ENCODE measurements around the gene EPG5. TPM values are rescaled to one million over a fixed set of nuclear protein-coding genes. Genes with fewer than 3 reads are reported as not detected.
A peak's percentile ranks its signal among the peaks of the same experiment; 100 is the strongest.

EPG5 gene
- total and polyA plus RNA-seq, 2 donors from 2014 or later: 4.8 to 32.5 TPM

- DNase-seq (no peak), FAIRE-seq (no peak)
- peaks cover 8 to 59% (median 38%) of the 10 kb centered on the region in 3 donors for H3K36me3 ChIP-seq (ENCODE audit: control insufficient read depth in 2 of 3, insufficient read depth in 3 of 3, low read length in 3 of 3)
- no peak overlapping the region for H3K4me3 ChIP-seq (ENCODE audit: low read length in 3 of 3)
- H3K27me3 ChIP-seq (ENCODE audit: control insufficient read depth, insufficient read depth, low read length): no peaks in the 10 kb centered on the region
- intact Hi-C loops (cut with DNase I): no loop called here
- peaks cover 0 to 2% (median 0%) of the 10 kb centered on the region in 3 donors for H3K4me1 ChIP-seq (ENCODE audit: control insufficient read depth in 2 of 3, insufficient read depth in 2 of 3, low read depth in 1 of 3, low read length in 3 of 3)
- no peak overlapping the region for H3K9ac ChIP-seq (ENCODE audit: low read length in 3 of 3)
- H3K27ac ChIP-seq (ENCODE audit: low read depth in 2 of 2, low read length in 2 of 2): no peak overlapping the region
- H3K9me3 ChIP-seq (ENCODE audit: control insufficient read depth in 2 of 3, insufficient read depth in 1 of 3, low read length in 3 of 3): no peaks in the 10 kb centered on the region
- no peak for TF ChIP-seq CTCF (IDR thresholded peaks at IDR 0.05; ENCODE audit: borderline replicate concordance, extremely low read depth, insufficient read depth)
Observed at GRCh38 chr18:45861926-45862325, 105.2 kb downstream of the EPG5 start.

DNA sequence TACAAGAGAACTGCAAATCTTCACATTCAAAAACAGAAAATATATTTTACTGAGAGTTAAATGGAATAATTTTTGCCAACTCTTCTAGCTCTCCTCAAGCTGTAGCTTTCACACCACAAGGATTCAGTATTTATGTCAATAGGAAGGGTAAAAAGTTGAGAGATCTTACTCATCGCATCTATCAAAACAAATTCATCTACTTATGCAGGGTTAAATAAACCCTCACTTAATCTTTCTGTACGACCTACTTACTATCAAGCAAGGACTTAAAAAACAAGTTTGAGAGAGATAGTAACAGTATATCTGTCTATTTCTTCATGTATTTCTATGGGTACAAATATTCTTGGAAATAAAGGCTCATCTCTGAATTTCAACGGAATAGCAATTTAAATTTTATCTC, 106.2 kb downstream of the EPG5 start:
- FAIRE-seq: no peak

DNA sequence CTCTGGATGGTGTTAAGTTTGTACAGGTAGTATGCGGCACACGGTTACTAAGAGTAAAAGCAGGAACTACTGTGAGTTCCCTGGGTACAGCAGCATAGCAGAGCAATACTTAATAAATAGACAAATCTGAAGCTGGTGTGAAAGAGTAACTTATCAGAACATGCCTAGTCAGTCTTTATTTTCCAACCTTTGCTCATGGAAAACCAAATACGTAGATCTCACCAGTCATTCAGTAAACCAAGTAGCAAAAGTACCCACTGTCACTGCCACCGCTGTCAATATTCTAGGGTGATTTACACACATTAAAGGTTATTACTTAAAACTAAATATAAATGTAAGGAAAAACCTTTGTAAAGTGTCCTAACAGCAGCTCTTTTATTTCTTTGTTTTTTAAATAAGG, 106.6 kb downstream of the EPG5 start:
- Histone ChIP-seq H3K27ac (ENCODE audit: low read depth in 2 of 2, low read length in 2 of 2) (peak overlapping the region in 1 of 2 donors; percentile 19), H3K27me3 (ENCODE audit: control insufficient read depth, insufficient read depth, low read length) (no peaks in the 10 kb centered on the region), H3K9me3 (ENCODE audit: control insufficient read depth in 2 of 3, insufficient read depth in 1 of 3, low read length in 3 of 3) (no peaks in the 10 kb centered on the region), H3K4me1 (ENCODE audit: control insufficient read depth in 2 of 3, insufficient read depth in 2 of 3, low read depth in 1 of 3, low read length in 3 of 3) (peaks cover 0 to 2% (median 0%) of the 10 kb centered on the region in 3 donors), H3K4me3 (ENCODE audit: low read length in 3 of 3) (no peak overlapping the region), H3K36me3 (ENCODE audit: control insufficient read depth in 2 of 3, insufficient read depth in 3 of 3, low read length in 3 of 3) (peaks cover 8 to 55% (median 35%) of the 10 kb centered on the region in 3 donors), H3K9ac (ENCODE audit: low read length in 3 of 3) (no peak overlapping the region)
- no peak for TF ChIP-seq CTCF (IDR thresholded peaks at IDR 0.05; ENCODE audit: borderline replicate concordance, extremely low read depth, insufficient read depth)
- FAIRE-seq: no peak
- no peak for DNase-seq
- intact Hi-C loops (cut with DNase I): no loop called here

More for the DNA sequence above, 106.2 kb downstream of the EPG5 start:
- Histone ChIP-seq H3K27ac (ENCODE audit: low read depth in 2 of 2, low read length in 2 of 2) (peak overlapping the region in 1 of 2 donors; percentile 35), H3K27me3 (ENCODE audit: control insufficient read depth, insufficient read depth, low read length) (no peaks in the 10 kb centered on the region), H3K9me3 (ENCODE audit: control insufficient read depth in 2 of 3, insufficient read depth in 1 of 3, low read length in 3 of 3) (no peaks in the 10 kb centered on the region), H3K4me1 (ENCODE audit: control insufficient read depth in 2 of 3, insufficient read depth in 2 of 3, low read depth in 1 of 3, low read length in 3 of 3) (peaks cover 0 to 2% (median 0%) of the 10 kb centered on the region in 3 donors), H3K4me3 (ENCODE audit: low read length in 3 of 3) (no peak overlapping the region), H3K36me3 (ENCODE audit: control insufficient read depth in 2 of 3, insufficient read depth in 3 of 3, low read length in 3 of 3) (peaks cover 8 to 57% (median 32%) of the 10 kb centered on the region in 3 donors), H3K9ac (ENCODE audit: low read length in 3 of 3) (no peak overlapping the region)
- no peak for DNase-seq
- TF ChIP-seq CTCF (IDR thresholded peaks at IDR 0.05; ENCODE audit: borderline replicate concordance, extremely low read depth, insufficient read depth): no peak
- intact Hi-C loops (cut with DNase I): no loop called here

DNA sequence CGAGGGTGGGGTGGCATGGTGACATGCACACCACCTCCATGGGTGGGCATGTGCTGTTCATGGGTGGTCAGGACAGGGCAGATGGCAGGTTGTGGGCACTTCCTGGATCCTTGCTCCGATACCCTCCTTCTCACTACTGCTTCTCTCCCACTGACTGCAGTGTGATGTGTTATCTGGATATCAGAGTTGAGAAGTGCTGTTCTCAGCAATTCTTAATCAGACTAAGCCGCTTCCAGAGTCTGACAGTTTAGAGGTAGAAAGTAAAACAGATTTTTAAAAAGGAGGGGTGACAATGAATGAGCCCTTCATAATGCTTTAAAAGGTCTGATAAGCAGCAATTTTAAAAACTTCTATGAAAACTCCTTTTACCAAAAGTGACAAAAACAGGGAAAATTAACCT, 107.8 kb downstream of the EPG5 start:
- intact Hi-C loops (cut with DNase I): no loop called here
- Histone ChIP-seq H3K27ac (ENCODE audit: low read depth in 2 of 2, low read length in 2 of 2) (peak overlapping the region in 1 of 2 donors; percentile 9), H3K9me3 (ENCODE audit: control insufficient read depth in 2 of 3, insufficient read depth in 1 of 3, low read length in 3 of 3) (no peaks in the 10 kb centered on the region), H3K27me3 (ENCODE audit: control insufficient read depth, insufficient read depth, low read length) (no peaks in the 10 kb centered on the region), H3K36me3 (ENCODE audit: control insufficient read depth in 2 of 3, insufficient read depth in 3 of 3, low read length in 3 of 3) (peaks cover 2 to 57% (median 36%) of the 10 kb centered on the region in 3 donors), H3K9ac (ENCODE audit: low read length in 3 of 3) (no peak overlapping the region), H3K4me3 (ENCODE audit: low read length in 3 of 3) (no peak overlapping the region), H3K4me1 (ENCODE audit: control insufficient read depth in 2 of 3, insufficient read depth in 2 of 3, low read depth in 1 of 3, low read length in 3 of 3) (peaks cover 0 to 2% (median 0%) of the 10 kb centered on the region in 3 donors)
- TF ChIP-seq CTCF (IDR thresholded peaks at IDR 0.05; ENCODE audit: borderline replicate concordance, extremely low read depth, insufficient read depth): no peak
- DNase-seq: no peak
- no peak for FAIRE-seq

Measured in kidney (tissue), 14 donors.